ENCODE results near the gene ETF1.
"Not testable (repeated sequence)": the region's sequence is repeated elsewhere in the genome, so short reads cannot be mapped to it uniquely, and the experiment has no call there.

Gene ETF1

DNA sequence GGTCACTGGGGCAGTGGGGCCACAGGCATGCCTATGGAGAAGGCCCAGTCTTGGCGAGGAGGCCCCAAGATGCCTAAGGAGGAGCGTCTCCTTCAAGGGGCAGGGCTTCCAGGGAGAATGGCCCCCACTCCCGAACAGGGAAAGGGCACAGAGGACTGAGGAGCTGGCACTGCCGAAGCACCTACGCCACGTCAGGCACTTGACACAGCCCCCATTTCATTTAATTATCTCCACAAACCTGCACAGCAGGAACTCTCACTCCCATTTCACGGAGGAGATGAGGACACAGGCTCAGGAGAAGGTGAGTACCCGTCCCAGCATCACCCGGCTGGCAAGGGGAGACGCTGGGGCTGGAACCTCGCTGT is 51.8 kb downstream of the ETF1 start:
- in situ Hi-C loops (cut with MboI; ENCODE audit: low sequenced_read_pairs): no loop called here

DNA sequence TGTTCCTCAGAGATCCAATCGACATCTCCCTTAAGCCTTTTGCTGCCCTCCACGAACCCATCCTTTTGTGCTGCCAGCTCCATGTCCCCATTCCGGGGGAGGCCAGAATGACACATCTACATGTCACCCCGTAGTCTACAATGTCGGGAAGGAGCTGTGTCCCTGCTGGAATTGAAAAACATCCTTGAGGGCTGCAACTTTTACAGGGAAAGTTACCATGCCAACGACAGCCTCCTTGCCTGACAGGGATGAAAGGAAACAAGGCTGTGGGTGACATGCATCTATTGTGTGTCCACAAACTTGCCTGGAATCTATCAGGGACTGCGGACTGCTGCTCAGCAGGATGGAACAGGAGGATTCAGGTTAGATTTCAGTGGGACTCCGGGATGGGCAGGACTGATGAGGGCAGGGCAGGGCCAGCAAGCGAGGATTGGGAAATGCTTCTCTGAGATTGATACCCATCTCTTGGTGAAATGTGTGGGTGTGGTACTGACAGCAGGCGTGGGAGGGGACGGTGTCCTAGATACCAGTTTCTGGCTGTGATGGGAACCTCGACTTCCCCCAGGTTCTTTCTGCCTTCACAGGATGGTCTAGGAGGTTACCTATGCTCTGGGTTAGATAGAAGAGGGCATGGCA is 52.3 kb downstream of the ETF1 start:
- in situ Hi-C loops (cut with MboI; ENCODE audit: low sequenced_read_pairs): no loop called here

DNA sequence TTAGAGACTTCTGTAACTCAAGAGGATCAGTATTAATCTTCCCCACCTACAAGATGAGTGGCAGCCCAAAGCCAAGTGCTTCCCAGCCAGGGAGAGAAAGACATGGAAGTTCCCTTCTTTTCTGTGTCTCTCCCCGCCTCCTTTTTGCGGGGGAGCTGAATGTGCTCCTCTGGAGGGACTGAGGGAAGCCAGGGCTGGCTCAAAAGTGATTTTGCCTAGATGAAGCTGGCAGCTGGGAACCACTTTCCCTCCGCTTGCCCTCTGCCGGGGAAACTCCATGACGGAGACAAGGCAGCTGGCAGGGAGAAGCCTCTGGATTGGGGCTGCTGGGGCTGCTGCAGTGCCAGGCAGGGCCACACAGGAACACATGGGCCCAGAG is 53.4 kb downstream of the ETF1 start:
- in situ Hi-C loops (cut with MboI; ENCODE audit: low sequenced_read_pairs): no loop called here

DNA sequence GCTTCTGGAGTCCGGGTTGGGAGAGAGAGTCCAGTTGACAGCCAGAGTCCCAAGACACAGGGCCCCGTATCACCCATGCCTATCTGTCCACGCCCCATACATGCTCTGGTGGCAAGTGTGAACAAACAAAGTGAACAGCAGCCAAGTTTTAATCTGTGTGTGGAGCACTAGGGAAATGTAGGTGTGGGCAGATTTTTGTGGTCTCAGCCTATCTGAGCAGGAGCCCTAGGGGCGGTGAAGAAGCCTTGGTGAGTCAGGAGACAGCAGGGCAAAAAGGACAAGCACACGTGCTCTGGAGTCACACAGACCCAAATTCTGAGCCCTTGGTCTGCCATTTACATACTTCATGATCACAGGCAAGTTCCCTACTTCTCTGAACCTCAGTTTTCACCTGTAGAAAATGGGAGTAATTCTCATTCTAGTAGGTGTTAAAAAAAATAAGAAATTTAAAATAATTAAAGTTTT is 54.5 kb downstream of the ETF1 start:
- in situ Hi-C loops (cut with MboI; ENCODE audit: low sequenced_read_pairs): no loop called here

DNA sequence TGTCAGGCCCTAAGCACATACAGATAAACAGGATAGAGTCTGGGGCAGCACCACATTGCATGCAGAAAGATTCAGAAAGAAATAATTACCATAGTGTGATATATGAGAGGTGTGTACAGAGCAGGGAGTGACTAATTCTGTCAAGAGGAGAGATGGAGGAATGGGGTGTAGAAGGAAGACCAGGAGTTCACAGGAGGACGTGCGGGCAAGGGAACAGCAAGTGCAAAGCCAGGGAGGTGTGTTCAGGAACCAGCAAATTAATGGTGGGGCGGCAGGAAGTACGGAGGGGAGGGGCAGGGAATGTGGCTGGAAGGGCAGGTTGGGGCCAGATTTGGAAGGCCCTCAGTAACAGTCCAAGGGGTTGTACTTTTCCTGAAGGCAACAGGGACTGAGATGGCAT is 60.4 kb downstream of the ETF1 start:
- in situ Hi-C loops (cut with MboI; ENCODE audit: low sequenced_read_pairs): no loop called here

DNA sequence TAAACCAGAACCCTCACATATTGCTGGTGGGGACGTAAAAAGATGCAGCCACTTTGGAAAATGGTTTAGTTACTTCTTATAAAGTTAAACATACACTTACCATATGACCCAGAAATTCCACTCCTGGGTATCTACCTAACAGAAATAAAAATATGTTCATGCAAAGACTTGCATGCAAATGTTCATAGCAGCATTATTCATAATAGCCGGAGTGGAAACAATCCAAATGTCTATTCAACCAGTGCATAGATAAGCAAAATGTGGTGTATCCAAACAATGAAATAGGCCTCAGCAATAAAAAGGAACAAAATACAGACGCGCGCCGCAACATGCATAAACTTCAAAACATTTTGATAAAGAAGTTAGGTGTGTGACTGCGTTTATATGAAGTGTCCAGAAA is 66.1 kb downstream of the ETF1 start:
- in situ Hi-C loops (cut with MboI; ENCODE audit: low sequenced_read_pairs): no loop called here

DNA sequence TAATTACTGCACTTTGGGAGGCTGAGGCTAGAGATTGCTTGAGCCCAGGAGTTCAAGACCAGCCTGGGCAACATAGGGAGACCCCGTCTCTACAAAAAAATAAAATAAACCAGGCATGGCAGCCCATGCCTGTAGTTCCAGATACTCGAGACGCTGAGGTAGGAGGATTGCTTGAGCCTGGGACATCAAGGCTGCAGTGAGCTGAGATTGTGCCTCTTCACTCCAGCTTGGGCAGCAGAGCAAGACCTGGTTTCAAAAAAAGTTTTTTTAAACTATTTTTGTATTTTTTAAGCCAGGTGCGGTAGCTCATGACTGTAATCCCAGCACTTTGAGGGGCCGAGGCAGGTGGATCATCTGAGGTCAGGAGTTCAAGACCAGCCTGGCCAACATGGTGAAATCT is 69.9 kb downstream of the ETF1 start:
- in situ Hi-C loops (cut with MboI; ENCODE audit: low sequenced_read_pairs): not testable (repeated sequence)

DNA sequence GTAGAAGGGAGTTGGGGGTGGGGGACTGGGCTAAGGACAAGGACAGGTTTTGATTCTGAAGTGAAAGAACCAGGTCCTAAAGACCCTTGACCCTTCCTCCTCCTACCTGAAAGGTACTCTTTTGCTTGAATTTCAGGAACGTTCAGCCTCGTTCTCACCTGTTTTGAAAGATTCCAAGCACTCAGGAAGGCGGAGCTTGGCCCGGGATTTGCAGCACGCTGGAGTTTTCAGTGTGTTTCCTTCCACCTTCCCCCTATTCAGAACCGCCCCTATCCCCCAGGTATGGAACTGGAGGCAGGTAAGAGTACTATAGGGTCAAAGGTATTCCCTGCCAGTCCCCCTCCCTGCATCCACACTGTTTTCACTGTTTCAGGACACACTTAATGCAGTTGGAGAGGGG is 70.7 kb downstream of the ETF1 start:
- in situ Hi-C loops (cut with MboI; ENCODE audit: low sequenced_read_pairs): no loop called here

DNA sequence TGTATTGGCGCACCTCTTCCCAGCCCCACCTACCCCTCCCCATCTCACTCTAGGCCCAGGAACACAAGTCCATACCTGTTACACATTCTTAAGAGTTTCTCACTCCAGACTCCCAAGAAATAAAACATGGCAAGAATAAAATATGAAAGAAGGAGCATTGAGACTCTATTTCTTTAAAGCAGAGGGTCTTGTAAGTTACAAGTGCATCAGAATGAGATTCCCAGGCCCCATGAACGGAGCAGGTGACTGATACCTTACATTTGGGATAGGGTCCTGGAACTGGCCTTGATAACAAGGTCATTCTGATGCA is 72.0 kb downstream of the ETF1 start:
- in situ Hi-C loops (cut with MboI; ENCODE audit: low sequenced_read_pairs): no loop called here

DNA sequence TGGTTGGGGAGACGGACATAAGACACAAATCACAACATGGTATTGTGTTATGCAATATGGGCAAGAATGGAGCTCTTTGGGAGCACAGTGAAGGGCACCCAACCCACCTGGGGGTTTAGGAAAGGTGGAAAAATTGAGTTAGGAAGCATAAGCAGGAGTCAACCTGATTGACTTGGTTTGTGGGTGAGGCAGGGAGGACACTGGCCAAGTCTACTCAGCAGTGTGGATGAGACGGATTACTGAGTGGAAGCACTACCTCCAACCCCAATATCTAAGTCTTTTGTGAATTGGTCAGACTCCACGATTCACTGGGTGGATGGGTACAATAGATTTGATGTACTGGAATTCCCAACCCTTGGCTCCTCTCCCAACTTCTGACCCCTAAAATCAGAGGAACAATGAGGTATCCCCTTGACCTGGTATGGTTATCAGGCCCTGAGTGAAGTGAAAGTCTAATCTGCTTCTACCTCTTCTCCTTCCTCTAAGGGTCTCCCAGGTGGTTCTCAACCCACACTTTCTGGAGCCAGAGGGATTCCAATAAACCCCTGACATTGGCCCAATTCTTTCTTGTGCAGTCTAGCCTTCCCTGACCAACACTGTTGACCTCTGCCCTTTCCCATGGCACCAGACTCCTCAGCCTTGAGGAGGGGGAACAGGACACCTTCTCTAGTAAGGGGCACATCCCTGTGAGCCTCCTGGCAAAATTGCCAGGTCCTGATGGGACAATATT is 72.5 kb downstream of the ETF1 start:
- in situ Hi-C loops (cut with MboI; ENCODE audit: low sequenced_read_pairs): no loop called here

DNA sequence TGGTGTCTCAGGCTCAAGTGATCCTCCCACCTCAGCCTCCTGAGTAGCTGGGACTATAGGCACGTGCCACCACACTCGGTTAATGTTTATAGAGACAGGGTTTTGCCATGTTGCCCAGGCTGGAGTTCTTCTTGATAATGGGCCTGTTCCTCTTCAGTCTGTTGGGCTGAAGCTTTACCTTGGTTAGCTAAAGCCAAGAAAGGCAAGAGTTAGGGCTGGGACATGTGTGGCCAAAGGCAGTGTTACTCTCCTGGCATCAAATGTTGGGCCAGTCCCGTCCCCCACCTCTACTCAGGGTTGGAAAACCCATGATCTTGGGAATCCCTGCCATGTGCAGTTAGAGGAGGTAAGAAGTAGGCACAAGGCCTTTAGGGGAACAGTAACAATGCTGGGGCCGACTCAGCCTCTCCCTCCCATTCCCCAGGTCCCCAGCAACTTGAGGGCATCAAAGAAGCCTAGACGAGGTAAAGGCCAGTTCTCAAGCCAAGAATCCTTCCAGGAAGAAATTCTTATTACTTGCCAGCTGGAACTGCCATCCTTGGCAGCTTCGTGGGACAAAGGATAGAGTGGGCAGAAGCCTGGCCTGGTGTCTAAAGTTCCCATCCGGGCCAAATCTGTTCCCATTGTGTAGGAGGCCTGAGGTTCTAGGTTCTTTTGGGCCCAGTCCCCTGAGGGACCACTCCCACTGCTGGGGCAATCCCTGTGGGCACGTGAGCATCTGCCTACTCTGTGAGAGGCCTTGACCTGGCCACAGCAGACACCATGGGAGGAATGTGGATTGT is 73.3 kb downstream of the ETF1 start:
- in situ Hi-C loops (cut with MboI; ENCODE audit: low sequenced_read_pairs): no loop called here

DNA sequence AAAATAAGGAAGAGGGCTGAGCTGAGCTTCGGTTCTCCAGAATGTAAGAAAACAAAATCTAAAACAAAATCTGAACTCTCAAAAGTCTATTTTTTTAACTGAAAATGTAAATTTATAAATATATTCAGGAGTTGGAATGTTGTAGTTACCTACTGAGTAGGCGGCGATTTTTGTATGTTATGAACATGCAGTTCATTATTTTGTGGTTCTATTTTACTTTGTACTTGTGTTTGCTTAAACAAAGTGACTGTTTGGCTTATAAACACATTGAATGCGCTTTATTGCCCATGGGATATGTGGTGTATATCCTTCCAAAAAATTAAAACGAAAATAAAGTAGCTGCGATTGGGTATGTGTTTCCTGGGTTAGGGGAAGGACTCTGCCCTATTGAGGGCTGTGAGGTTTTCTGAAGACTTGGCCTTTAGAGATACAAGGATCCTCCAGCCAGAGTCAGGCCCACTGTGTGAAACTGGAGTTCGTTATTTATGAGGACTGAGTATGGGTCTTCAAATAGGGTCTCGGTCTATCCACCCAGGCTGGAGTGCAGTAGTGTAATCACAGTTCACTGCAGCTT is 74.0 kb downstream of the ETF1 start:
- in situ Hi-C loops (cut with MboI; ENCODE audit: low sequenced_read_pairs): no loop called here

DNA sequence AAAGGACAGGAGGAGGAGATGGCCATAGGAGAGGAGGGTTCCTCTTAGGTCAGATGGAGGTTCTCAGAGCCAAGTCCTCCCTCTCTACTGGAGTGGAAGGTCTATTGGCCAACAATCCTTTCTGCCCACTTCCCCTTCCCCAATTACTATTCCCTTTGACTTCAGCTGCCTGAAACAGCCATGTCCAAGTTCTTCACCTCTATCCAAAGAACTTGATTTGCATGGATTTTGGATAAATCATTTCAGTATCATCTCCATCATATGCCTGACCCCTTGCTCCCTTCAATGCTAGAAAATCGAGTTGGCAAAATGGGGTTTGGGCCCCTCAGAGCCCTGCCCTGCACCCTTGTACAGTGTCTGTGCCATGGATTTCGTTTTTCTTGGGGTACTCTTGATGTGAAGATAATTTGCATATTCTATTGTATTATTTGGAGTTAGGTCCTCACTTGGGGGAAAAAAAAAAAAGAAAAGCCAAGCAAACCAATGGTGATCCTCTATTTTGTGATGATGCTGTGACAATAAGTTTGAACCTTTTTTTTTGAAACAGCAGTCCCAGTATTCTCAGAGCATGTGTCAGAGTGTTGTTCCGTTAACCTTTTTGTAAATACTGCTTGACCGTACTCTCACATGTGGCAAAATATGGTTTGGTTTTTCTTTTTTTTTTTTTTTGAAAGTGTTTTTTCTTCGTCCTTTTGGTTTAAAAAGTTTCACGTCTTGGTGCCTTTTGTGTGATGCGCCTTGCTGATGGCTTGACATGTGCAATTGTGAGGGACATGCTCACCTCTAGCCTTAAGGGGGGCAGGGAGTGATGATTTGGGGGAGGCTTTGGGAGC is 74.7 kb downstream of the ETF1 start:
- in situ Hi-C loops (cut with MboI; ENCODE audit: low sequenced_read_pairs): no loop called here

DNA sequence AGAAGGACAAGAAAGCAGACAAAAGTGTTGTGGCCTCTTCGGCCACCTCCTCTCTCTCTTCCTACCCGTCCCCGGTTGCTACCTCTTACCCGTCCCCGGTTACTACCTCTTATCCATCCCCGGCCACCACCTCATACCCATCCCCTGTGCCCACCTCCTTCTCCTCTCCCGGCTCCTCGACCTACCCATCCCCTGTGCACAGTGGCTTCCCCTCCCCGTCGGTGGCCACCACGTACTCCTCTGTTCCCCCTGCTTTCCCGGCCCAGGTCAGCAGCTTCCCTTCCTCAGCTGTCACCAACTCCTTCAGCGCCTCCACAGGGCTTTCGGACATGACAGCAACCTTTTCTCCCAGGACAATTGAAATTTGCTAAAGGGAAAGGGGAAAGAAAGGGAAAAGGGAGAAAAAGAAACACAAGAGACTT is 75.3 kb downstream of the ETF1 start:
- in situ Hi-C loops (cut with MboI; ENCODE audit: low sequenced_read_pairs): no loop called here

DNA sequence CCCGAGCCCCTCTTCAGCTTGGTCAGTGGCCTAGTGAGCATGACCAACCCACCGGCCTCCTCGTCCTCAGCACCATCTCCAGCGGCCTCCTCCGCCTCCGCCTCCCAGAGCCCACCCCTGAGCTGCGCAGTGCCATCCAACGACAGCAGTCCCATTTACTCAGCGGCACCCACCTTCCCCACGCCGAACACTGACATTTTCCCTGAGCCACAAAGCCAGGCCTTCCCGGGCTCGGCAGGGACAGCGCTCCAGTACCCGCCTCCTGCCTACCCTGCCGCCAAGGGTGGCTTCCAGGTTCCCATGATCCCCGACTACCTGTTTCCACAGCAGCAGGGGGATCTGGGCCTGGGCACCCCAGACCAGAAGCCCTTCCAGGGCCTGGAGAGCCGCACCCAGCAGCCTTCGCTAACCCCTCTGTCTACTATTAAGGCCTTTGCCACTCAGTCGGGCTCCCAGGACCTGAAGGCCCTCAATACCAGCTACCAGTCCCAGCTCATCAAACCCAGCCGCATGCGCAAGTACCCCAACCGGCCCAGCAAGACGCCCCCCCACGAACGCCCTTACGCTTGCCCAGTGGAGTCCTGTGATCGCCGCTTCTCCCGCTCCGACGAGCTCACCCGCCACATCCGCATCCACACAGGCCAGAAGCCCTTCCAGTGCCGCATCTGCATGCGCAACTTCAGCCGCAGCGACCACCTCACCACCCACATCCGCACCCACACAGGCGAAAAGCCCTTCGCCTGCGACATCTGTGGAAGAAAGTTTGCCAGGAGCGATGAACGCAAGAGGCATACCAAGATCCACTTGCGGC is 75.9 kb downstream of the ETF1 start:
- in situ Hi-C loops (cut with MboI; ENCODE audit: low sequenced_read_pairs): no loop called here

DNA sequence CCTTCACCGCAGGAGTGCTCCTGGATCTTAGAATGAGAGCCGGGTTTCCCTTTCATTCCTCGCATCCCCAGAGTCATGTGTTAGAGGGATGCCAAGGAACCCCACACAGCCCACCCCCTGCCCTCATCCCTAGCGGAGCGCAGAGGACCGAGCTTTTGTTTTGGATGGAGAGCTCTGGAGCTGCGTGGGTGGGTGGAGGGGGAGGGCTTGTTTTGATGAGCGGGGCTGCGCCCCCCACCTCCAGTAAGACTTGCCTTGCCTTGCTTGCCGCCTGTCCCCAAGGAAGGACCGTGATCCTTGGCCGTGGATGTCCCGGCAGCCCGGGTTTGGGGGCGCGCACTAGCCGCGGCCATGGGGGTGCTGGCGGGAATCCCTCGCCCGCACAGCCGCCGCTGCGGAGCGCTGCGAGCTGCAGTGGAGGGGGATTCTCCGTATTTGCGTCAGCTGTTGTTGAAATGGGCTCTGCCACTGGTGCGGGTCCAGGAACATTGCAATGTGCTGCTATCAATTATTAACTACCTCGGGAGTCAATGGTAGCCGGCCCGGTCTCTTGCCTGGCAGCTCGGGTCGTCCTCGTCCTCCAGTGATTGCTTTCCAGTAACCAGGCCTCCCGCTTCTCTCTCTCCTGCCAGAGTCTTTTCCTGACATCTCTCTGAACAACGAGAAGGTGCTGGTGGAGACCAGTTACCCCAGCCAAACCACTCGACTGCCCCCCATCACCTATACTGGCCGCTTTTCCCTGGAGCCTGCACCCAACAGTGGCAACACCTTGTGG is 76.7 kb downstream of the ETF1 start:
- in situ Hi-C loops (cut with MboI; ENCODE audit: low sequenced_read_pairs): no loop called here

DNA sequence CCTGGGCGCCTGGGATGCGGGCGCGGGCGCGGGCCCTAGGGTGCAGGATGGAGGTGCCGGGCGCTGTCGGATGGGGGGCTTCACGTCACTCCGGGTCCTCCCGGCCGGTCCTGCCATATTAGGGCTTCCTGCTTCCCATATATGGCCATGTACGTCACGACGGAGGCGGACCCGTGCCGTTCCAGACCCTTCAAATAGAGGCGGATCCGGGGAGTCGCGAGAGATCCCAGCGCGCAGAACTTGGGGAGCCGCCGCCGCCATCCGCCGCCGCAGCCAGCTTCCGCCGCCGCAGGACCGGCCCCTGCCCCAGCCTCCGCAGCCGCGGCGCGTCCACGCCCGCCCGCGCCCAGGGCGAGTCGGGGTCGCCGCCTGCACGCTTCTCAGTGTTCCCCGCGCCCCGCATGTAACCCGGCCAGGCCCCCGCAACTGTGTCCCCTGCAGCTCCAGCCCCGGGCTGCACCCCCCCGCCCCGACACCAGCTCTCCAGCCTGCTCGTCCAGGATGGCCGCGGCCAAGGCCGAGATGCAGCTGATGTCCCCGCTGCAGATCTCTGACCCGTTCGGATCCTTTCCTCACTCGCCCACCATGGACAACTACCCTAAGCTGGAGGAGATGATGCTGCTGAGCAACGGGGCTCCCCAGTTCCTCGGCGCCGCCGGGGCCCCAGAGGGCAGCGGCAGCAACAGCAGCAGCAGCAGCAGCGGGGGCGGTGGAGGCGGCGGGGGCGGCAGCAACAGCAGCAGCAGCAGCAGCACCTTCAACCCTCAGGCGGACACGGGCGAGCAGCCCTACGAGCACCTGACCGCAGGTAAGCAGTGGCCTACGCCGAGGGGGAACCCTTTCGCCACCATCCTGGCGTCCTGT is 77.5 kb downstream of the ETF1 start, which contains the start of gene EGR1:
Gene EGR1 (plus strand): TSS at position 219 of the 864 bp plus-strand sequence. CDS start 283 bp downstream, at position 502.
- in situ Hi-C loops (cut with MboI; ENCODE audit: low sequenced_read_pairs): no loop called here

Data from HL-60/S4 treated with retinoic acid at 250 ng/mL for 4 days and 3 days (cell line).